WI38 (cell line): ENCODE measurements around the gene CSF1.

ENCODE experiments used
- H3K4me3 ChIP-seq: 2 replicates; pipeline ENCODE4 v1.5.1; 2011; ENCODE audit warnings: low read depth, mild to moderate bottlenecking, control low read depth, low read length
- TF ChIP-seq, protein P1 (sequence below): IDR thresholded peaks from 2 replicates; pipeline ENCODE4 v1.5.1; 2012; ENCODE audit warnings: low read depth, mild to moderate bottlenecking, control low read depth, low read length

The CSF1 gene

DNA sequence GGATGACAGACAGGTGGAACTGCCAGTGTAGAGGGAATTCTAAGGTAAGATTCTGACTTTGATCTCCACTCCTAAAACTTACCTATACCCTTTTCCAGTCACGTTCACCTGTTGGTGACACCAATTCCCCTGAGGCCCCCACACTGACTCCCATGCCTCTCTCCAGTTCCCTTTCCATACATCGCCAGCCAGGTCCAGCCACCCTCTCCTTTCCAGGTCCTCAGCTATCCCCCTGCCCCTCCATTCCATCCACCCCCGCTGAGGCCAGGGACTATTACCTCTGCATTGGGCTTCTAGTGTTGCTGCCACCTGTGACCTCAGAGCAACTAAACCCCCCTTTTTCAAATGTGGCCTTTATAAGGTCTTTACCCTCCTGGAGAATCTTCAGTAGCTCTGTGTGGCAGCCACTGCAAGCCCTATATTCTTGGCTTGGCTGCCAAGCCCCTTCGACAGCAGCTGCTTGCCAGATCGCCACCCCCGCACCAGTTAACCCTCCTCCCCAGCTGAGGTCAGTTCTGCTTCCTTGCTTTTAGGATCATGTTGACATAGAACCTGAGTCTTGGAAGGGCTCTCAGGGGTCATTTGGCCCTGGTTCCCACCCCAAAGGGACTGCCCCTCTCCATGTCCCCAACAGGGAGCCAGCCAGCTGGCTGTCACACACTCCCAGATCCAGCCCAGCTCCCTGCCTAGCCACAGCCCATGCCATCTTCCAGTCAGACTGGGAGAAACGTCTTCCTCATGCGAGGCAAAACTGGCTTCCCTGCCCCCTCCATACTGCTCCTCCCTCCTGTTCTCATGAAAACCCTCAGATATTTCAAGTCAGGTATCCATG lies 14.7 kb downstream of the CSF1 start:
- TF ChIP-seq, protein P1, sequence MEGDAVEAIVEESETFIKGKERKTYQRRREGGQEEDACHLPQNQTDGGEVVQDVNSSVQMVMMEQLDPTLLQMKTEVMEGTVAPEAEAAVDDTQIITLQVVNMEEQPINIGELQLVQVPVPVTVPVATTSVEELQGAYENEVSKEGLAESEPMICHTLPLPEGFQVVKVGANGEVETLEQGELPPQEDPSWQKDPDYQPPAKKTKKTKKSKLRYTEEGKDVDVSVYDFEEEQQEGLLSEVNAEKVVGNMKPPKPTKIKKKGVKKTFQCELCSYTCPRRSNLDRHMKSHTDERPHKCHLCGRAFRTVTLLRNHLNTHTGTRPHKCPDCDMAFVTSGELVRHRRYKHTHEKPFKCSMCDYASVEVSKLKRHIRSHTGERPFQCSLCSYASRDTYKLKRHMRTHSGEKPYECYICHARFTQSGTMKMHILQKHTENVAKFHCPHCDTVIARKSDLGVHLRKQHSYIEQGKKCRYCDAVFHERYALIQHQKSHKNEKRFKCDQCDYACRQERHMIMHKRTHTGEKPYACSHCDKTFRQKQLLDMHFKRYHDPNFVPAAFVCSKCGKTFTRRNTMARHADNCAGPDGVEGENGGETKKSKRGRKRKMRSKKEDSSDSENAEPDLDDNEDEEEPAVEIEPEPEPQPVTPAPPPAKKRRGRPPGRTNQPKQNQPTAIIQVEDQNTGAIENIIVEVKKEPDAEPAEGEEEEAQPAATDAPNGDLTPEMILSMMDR: no peak
- no peak overlapping the region for H3K4me3 ChIP-seq

DNA sequence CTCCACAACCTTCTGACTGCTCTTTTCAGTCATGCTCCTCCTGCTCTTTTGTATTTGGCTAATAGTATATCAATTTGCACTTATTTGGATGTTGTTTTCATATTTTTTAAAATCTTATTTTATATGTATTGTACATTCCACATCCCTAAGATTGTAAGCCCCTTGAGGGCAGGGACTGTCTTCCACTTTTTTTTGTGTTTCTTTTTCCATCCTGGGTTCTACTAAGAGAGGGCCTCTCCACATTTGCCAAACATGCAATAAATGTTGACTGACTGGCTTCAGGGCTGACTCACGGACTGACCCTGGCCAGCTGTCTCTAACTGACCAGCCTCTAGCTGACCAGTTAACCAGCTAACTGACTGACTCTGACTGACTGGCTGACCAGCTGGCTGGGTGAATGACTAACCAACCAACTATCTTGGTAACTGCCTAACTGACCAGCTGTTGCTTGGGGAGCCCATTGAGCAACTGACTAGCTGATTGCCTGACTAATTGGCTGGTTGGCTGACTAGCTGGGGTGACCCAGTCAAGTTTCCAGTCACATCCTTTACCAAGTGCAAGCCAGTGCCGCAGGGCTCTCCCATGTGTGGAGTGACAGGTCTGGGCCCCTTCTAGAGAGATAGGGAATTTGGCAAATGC lies 16.1 kb downstream of the CSF1 start:
- TF ChIP-seq, protein P1: no peak
- H3K4me3 ChIP-seq: no peak overlapping the region

DNA sequence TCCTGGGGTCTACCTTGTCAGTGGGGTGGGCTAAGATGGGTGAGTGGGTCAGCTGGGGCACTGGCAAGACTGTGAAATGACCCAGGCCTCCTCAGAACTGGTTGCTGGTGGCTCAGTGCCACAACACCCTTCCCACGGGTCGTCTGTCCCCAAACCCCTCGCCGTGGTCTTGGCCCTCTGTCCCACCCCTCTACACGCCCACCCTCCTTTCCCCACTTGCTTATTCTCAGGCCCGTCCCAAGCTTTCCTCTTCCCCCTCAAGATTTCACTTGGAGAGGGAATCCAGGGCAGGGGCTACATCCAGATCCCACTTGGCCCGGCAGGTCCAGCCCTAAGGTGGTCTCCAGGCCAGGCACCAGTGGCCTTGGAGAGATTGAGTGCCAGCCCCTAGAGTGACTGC lies 16.7 kb downstream of the CSF1 start:
- TF ChIP-seq, protein P1: no peak
- H3K4me3 ChIP-seq: no peak overlapping the region

DNA sequence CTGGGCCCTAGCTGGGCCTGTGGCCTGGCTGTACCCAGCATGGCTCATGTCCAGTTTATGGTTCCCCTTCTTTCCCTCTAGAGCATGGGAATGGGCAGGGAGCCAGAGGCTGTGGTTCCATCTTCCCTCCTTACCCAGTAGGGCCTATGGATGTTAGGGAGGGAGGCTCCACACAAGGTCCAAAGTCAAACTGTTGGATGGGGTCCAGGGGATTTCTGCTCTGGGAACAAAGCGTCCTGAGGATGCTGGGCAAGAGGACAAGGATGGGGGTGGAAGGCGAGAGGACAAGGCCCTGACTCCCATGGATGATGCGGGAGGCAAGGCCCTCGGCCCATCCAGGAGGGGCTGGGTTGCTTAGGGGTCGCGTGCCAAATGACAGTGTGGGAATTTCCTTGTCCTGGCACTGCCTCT lies 17.3 kb downstream of the CSF1 start:
- no peak overlapping the region for H3K4me3 ChIP-seq
- TF ChIP-seq, protein P1: no peak

DNA sequence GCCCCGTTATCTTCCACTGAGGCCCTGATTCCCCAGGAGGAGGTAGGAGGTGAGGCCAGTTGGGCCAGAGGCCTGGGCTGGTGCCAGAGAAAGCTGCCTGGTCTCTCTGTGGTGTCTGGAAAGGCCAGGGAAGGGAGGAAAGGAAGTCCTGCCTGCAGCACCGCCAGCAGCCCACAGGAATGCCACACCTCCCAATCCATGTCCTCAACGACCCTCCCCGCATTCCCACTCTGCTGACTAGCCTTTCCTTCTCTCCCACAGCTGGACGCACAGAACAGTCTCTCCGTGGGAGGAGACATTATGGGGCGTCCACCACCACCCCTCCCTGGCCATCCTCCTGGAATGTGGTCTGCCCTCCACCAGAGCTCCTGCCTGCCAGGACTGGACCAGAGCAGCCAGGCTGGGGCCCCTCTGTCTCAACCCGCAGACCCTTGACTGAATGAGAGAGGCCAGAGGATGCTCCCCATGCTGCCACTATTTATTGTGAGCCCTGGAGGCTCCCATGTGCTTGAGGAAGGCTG lies 18.0 kb downstream of the CSF1 start:
- H3K4me3 ChIP-seq: no peak overlapping the region
- TF ChIP-seq, protein P1: no peak

DNA sequence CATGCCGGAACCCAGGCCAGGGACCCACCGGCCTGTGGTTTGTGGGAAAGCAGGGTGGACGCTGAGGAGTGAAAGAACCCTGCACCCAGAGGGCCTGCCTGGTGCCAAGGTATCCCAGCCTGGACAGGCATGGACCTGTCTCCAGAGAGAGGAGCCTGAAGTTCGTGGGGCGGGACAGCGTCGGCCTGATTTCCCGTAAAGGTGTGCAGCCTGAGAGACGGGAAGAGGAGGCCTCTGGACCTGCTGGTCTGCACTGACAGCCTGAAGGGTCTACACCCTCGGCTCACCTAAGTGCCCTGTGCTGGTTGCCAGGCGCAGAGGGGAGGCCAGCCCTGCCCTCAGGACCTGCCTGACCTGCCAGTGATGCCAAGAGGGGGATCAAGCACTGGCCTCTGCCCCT lies 18.5 kb downstream of the CSF1 start:
- no peak overlapping the region for H3K4me3 ChIP-seq
- TF ChIP-seq, protein P1: no peak
